Stimulated activated CD8-positive, alpha-beta memory T cell treated with anti-CD3 and anti-CD28 coated beads, Interleukin-7, amount 100 ng/mL, for 4 hours (primary cell): ENCODE data around the gene ISY1.
"Not testable (repeated sequence)": the region's sequence is repeated elsewhere in the genome, so short reads cannot be mapped to it uniquely, and the experiment has no call there.

ENCODE experiments used
- DNase-seq, 2 donors: peaks; one replicate each; pipeline ENCODE4 v3.0.0-alpha.2; 2020; ENCODE audit warnings: low read depth in 2 of 2

Gene ISY1

DNA sequence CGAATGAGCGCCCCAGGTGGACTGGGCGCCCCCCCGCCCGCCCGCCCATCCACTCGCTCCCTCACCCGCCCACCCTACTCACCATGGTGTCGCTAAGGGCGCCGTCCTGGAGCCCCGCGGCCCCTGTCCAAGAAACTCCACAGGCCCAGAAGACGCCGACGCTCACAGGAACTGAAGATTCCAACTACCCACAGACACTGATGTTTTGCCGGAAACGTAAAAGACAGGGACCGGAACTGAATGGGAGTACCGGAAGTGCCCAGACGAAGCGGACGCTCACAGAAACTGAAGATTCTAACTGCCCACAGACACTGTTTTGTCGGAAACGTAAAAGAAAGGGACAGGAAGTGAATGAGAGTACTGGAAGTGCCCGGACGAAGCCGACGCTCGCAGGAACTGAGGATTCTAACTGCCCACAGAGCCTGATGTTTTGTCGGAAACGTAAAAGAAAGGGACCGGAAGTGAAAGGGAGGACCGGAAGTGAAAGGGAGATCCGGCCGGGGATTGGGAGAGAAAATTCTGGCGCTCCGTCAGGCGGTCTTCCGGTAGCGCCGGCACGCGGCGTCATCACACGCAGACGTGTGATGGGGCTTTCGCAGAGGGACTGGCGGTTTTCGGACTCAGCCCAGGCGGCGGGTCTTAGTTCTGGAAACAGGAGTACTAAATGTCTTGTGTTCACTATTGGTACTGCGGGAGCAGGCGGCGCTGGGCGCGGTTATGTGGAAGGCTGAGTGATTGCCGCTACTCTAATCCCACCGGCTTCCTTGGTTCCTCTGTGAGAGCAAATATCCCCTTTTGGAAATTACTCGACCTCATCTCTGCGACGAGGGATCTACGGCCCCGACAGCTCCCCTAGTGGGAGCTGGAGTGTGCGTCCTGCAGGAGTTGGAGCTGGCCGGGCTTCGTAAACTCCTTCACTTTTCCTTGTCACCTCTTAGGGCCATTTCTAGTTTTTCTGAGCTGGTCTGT is at the start of gene ISY1:
ISY1 (minus strand) TSS at position 173 of the 969 bp plus-strand sequence; CDS start at position 85, 88 bp downstream.
- peak; percentile 76 to 84 for DNase-seq

DNA sequence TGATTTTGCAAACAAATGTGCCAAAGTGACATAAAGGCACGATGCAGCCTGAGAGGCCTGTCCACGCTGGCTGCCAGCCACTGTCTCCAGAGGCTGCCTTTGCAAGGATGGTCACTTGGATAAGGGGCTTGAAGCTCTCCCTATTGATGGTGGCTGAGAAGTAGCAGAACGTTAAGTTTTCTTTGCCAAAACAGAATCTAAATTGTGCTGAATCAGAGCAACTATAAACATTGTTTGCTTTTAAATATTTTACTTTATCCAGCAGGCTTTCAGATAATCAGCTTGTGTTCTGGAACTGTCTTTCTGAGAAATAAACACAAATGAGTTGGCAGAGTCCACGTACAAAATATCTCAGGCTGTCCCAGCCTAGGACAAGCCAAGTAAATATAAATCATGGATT is 46.6 kb upstream of the ISY1 start:
- DNase-seq, result no peak

DNA sequence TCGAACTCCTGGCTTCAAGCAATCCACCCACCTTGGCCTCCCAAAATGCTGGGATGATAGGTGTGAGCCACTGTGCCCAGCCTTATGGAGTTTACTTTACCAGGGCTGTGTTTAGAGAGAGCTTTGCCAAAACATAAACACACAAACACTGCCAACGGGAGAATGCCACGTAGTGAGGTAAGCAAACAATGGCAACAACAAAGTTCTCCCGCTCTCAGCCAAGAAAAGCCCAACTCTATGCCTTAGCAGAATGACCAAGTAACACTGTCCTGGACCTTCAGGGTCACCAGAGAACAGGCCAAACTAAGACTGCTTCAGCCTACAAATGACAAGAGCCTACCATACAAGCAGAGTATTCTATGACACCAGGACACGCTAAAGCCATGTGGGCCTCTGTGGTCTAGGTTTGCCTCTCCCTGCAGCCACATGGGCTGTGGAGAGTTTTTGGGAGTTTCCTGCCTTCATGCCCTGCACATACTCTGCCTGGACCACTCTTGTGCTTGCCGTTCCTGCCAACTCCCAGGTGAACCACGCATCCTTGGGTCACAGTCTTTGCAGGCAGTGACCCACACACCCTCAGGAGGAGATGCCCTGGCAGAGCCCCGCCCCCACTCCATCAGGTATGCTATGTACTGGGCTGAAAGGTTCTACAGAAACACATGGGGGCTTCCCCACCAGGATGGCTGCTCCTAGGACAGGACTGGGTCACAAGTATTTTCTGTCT is 44.4 kb upstream of the ISY1 start:
- DNase-seq, result no peak

GRCh38 chr3:129204473-129204872 is 43.6 kb upstream of the ISY1 start:
- DNase-seq, result no peak

DNA sequence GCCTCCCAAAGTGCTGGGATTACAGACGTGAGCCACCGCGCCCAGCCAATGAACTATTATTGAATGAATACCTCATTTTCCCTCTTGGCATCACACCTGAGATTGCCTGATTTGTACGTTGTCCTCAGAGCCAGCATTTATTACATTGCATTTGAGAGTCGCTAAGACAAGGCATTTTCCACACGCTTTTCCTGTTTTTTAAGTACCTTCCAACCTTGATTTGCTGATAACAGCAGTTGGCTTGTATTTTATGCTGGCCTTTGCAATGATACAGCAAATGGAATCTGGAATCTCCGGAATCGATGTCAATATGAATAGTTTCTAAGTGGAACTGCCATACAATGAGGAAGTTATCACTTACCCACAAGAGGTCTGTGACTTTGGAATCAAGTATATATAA is 38.5 kb upstream of the ISY1 start:
- no peak for DNase-seq

DNA sequence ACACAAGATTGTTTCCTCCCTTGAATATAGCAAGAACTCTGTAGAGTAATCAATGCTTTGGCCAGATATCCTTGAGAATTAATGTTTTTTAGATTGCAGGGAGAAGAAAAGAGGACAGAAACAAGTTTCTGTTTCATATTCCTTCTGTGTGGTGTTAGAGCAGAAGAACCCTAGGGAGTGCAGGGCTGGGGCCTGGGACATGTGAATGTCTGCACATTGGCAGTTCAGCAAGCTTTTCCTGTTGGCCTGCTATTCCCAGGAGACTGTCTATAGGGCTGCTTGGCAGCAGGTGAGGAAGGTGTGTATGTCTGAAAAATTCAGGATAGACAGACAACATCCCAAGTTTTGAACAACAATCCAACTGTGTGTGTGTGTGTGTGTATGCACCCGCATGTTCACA is 36.5 kb upstream of the ISY1 start:
- DNase-seq, result no peak

DNA sequence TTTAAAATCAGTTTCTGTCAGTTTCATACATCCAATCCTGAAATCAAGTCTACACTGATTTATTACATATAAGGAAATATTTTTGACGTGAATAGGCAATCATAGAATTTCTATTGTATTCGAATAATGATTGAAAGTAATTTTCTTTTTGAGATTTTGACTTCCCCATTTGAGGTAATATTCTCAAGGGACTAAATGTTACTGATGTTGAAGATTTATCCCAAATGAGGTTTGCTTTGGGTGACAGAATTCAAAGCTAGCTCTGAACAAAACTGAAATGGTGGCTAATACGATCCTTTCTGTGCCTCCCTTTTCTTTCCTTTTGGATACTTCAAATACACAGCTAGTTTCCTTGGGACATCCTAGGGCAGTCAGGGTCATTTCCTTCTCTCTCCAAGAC is 35.7 kb upstream of the ISY1 start:
- no peak for DNase-seq

- no peak for DNase-seq
Measured at GRCh38 chr3:129195731-129196256, 34.9 kb upstream of the ISY1 start.

DNA sequence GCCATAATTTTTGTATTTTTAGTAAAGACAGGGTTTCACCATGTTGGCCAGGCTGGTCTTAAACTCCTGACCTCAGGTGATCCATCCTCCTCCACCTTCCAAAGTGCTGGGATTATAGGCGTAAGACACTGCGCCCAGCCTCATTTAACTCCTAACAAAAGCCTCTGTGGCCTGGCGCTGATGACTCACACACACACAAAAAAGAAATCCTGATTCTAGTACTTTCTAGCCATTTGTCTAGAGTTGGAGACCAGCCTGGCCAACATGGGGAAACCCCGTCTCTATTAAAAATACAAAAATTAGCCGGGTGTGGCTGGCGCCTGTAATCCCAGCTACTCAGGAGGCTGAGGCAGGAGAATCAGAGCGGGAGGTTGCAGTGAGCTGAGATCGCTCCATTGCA is 28.9 kb upstream of the ISY1 start:
- DNase-seq, result not testable (repeated sequence)

DNA sequence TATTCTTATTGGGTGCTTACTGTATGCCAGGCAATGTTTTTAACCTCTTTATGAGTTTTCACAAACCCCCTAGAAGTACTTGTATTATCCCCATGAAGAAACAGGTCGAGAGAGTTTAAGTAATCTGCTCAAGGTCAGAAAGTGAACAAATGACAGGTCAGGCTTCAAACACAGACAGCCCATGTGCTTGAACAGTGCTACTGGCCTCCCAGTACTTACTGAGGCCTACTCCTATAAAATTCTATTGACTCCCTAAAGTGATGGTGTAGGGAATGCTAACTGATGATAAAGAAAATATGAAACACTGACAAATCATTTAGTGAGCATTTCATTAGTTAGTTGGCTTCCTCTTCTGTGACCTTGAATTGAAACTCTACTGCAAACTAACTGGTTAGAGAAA is 27.0 kb upstream of the ISY1 start:
- DNase-seq, result no peak

DNA sequence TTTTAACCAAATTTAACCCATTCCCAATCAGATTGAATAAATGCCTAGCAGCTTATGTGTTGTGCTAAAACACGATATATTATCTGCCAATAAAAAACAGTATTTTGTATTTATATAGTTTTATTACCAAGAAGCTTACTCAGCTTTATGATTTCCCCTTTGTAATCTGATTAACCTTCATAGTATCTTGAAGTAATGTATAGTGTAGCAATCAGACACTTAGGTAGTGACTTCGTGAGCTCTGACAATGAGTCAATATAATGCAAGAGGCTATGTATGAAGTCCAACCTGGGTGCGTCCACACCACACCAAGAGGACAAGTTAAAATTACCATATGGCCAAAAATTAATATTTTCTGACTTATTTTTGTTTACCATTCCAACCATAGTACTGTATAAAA is 24.9 kb upstream of the ISY1 start:
- no peak for DNase-seq

DNA sequence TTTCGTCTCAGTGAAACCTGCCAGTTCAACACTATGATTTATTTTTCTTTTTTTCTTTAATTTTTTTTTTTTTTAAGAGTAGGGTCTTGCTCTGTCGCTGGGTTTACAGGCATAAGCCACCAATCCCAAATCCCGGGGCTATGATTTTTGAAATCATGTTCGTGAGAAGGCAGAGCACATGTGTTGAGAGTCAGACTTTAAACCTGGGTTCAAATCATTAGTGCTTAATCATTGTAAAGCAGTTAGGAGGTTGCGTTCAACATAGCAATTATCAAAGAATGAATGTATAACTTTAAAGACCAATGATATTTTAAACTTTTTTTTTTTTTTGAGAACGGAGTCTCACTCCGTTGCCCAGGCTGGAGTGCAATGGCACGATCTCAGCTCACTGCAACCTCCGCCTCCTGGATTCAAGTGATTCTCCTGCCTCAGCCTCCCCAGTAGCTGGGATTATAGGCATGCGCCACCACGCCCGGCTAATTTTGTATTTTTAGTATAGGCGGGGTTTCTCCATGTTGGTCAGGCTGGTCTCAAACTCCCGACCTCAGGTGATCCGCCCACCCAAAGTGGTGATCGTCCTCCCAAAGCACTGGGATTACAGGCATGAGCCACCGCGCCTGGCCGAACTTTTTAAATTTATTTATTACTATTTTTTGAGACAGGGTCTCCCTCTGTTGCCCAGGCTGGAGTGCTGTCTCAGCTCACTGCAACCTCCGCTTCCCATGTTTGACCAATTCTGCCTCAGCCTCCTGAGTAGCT is 24.1 kb upstream of the ISY1 start:
- not testable (repeated sequence) for DNase-seq

GRCh38 chr3:129184396-129184657 is 23.5 kb upstream of the ISY1 start:
- DNase-seq, result no peak

- peak; percentile 80 to 93 for DNase-seq
Measured at GRCh38 chr3:129183569-129184395, 22.9 kb upstream of the ISY1 start, which contains the start of gene CNBP. Gene CNBP, minus strand, starts transcription at chr3:129183896. Its CDS starts 12,139 bp downstream, at chr3:129171757.

DNA sequence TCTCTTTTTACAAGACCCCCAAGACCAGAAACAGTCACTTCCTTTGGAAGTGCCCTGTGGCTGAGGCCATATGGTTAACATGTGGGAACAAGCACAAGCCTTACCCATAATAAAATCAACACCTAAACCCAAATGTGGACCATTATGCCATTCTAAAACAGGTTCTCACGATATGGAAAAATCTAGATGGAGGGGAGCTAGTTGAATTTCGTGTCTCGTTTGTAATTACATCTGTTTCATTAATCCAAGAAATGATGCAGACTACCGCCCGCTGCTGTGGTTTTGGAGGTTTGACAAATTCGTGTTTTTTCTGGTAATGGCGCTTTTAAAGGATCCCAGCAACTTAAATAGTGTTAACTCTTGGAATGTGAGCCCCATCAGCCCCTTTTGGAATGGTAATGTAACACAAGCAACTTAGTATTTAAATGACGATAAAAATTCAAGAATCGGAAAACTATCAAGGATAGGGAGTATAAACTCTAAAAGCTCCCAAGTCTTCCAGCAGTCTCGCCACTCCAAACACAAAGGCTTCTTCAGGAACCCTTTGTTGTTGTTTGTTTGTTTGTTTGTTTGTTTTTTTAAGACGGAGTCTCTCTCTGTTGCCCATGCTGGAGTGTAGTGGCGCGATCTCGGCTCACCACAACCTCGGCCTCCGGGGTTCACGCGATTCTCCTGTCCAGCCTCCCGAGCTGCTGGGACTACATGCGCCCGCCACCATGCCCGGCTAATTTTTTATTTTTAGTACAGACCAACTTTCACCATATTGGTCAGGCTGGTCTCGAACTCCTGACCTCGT is 21.7 kb upstream of the ISY1 start:
- no peak for DNase-seq

DNA sequence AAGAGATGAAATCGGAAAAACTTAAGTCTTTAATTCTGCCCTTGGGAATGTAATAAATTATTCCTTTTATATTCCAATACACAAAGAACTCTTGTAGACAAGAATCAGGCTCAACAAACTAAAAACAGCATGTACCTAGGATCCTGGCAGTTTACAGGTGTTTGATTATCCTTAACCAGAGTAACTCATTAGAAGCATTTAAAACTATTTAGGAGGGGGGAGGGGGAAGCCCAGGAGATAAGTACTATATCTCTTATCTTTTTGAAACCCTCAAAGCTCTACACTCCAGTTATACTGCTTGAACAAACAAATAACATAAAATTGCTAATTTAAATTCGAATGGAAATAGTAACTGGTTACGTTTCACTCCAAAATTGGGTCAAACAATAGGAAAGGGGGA is 21.0 kb upstream of the ISY1 start:
- no peak for DNase-seq

GRCh38 chr3:129180461-129180860 is 19.6 kb upstream of the ISY1 start:
- DNase-seq, result no peak

DNA sequence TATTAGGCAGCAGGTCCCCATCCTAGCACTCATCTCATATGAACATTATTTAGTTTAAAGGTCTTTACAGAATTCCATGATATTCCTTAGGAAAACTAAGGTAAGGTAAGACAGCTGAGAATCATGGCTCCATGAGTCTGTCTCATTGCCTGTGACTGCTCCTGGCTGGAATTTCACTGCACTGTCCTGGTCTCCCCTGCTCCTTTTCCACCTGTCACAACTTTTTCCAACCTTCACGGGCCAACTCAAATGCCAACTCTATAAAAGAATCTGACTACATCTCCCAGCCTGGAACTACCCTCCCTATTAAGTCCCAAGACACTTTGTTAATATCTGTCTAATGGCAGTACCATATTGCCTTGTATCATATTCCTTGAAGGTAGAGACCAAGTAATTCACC is 15.2 kb upstream of the ISY1 start:
- DNase-seq, result no peak

- no peak for DNase-seq
Measured at GRCh38 chr3:129173725-129174124, 12.9 kb upstream of the ISY1 start.

- no peak for DNase-seq
Measured at GRCh38 chr3:129173206-129173605, 12.3 kb upstream of the ISY1 start.
